ENCODE results near the gene MAPK1. TPM values are rescaled to one million over a fixed set of nuclear protein-coding genes. Genes with fewer than 3 reads are reported as not detected.

Gene MAPK1
- total RNA-seq, 3 donors from 2014 or later: 126 to 131 (median 127) TPM

DNA sequence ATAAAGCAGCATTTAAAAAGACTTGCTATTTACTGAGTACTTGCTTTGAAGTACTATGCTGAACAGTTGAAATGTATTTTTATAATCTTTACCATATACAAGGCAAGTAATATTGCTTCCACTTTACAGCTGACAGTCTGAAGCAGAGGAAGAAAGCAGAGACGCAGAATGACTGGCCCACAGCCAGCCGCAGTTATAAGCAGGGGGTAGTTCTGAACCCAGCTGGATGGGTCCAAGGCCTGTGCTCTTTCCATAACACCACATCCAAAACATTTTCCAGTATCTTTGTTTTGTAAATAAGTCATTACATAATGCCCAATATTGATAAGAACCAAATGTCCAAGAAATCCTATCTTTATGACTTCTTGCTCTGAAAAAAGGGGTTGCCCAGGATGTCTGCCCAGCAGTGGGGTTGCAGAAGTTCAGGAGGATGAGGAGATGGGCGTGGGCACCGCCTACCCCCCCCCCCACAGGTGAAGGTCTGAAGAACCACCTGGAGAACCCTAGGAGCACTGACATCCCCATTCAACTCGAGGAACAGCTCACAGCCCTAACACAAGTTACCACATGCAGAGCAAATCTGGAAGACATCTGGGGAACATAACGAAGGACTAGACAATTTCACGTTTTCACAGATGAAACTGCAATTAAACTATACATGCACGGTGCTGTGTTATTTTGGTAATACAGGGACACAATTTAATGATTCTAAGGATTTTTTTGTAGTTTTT is 107.6 kb downstream of the MAPK1 start:
- intact Hi-C loops (cut with DNase I, micrococcal nuclease): no loop called here
- H3K4me3 ChIP-seq: no peak overlapping the region
- TF ChIP-seq, protein P1, sequence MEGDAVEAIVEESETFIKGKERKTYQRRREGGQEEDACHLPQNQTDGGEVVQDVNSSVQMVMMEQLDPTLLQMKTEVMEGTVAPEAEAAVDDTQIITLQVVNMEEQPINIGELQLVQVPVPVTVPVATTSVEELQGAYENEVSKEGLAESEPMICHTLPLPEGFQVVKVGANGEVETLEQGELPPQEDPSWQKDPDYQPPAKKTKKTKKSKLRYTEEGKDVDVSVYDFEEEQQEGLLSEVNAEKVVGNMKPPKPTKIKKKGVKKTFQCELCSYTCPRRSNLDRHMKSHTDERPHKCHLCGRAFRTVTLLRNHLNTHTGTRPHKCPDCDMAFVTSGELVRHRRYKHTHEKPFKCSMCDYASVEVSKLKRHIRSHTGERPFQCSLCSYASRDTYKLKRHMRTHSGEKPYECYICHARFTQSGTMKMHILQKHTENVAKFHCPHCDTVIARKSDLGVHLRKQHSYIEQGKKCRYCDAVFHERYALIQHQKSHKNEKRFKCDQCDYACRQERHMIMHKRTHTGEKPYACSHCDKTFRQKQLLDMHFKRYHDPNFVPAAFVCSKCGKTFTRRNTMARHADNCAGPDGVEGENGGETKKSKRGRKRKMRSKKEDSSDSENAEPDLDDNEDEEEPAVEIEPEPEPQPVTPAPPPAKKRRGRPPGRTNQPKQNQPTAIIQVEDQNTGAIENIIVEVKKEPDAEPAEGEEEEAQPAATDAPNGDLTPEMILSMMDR (IDR thresholded peaks at IDR 0.05): no peak
- no peak for DNase-seq
- no peak for ATAC-seq
- no peaks in the 10 kb centered on the region for H3K9me3 ChIP-seq
- H3K4me1 ChIP-seq (ENCODE audit: low read depth): no peaks in the 10 kb centered on the region
- H3K36me3 ChIP-seq (ENCODE audit: low read depth): no peaks in the 10 kb centered on the region

GRCh38 chr22:21759093-21759492 is 108.4 kb downstream of the MAPK1 start:
- Histone ChIP-seq H3K4me1 (ENCODE audit: low read depth) (no peaks in the 10 kb centered on the region), H3K36me3 (ENCODE audit: low read depth) (no peaks in the 10 kb centered on the region)
- intact Hi-C loops (cut with DNase I, micrococcal nuclease): no loop called here

DNA sequence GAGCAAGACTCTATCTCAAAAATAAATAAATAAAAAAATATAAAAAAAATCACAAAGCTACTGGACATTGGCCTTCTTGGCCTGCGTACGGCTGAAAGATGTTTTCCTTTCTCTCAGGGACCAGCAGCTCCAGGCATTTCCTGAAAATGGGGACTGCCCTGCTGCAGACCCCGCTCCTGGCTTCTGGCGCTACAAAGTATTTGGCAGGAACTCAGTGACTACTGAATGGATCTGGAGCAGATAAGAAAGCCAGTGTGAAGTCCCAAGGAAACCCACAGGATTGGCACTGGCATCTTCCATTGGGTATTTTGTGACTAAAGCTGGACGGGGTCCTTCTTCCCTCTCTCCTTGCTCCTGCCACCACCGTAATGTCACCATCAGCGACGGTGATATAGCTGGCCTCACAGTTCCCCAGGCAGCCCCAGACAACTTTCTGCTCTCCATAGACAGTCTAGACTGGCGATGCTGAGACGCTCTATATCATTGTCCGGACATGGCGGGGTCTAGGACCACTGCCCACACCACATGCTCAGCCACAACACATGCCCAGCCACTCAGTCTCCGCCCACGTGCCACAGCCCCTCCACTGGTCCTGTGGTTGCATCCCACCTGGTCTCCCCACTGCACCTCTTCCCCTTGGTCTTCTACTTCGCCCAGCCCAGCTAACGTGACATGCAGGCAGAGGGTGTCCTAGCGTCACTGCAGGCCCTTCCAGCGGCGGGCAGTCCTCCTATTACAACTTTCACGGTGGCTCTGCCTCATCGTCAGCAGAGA is 109.2 kb downstream of the MAPK1 start:
- DNase-seq (no peak), ATAC-seq (no peak)
- Histone ChIP-seq H3K4me3 (no peak overlapping the region), H3K9me3 (no peaks in the 10 kb centered on the region), H3K4me1 (ENCODE audit: low read depth) (no peaks in the 10 kb centered on the region), H3K36me3 (ENCODE audit: low read depth) (no peaks in the 10 kb centered on the region)
- TF ChIP-seq, protein P1 (IDR thresholded peaks at IDR 0.05): no peak
- intact Hi-C loops (cut with DNase I, micrococcal nuclease): no loop called here

More at GRCh38 chr22:21759093-21759492, 108.4 kb downstream of the MAPK1 start:
- Histone ChIP-seq H3K9me3 (no peaks in the 10 kb centered on the region), H3K4me3 (no peak overlapping the region)
- no peak for ATAC-seq
- no peak for DNase-seq
- TF ChIP-seq, protein P1 (IDR thresholded peaks at IDR 0.05): no peak

- no peaks in the 10 kb centered on the region for H3K36me3 ChIP-seq (ENCODE audit: low read depth)
- H3K9me3 ChIP-seq: no peaks in the 10 kb centered on the region
- TF ChIP-seq, protein P1 (IDR thresholded peaks at IDR 0.05): no peak
- H3K4me3 ChIP-seq: no peak overlapping the region
- DNase-seq (no peak), ATAC-seq (no peak)
- no peaks in the 10 kb centered on the region for H3K4me1 ChIP-seq (ENCODE audit: low read depth)
- intact Hi-C loops (cut with DNase I, micrococcal nuclease): no loop called here
Measured at GRCh38 chr22:21755851-21756284, 111.6 kb downstream of the MAPK1 start.

DNA sequence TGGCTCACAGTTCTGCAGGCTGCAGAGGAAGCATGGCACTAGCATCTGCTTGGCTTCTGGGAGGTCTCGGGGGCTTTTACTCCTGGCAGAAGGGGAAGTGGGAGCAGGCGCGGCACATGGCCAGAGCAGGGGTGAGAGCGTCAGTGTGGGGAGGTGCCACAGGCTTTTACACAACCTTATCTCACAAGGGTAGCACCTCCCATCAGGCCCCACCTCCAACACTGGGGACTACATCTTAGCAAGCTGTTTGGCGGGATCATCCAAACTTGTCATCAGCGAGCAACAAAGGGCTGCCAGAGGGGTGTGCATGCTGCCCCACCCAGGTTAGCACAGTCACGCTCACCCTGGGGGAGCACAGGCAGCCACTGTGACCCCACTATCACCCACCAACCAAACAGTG is 112.9 kb downstream of the MAPK1 start:
- TF ChIP-seq, protein P1 (IDR thresholded peaks at IDR 0.05): no peak
- H3K4me1 ChIP-seq (ENCODE audit: low read depth): no peaks in the 10 kb centered on the region
- H3K4me3 ChIP-seq: no peak overlapping the region
- no peaks in the 10 kb centered on the region for H3K9me3 ChIP-seq
- intact Hi-C loops (cut with DNase I, micrococcal nuclease): no loop called here
- DNase-seq: peak in 1 of 3 donors; percentile 31
- no peaks in the 10 kb centered on the region for H3K36me3 ChIP-seq (ENCODE audit: low read depth)
- ATAC-seq: peak; percentile 57
